ENCODE data around the gene TRIM27. TPM values are rescaled to one million over a fixed set of nuclear protein-coding genes. Genes with fewer than 3 reads are reported as not detected.

Gene TRIM27, protein sequence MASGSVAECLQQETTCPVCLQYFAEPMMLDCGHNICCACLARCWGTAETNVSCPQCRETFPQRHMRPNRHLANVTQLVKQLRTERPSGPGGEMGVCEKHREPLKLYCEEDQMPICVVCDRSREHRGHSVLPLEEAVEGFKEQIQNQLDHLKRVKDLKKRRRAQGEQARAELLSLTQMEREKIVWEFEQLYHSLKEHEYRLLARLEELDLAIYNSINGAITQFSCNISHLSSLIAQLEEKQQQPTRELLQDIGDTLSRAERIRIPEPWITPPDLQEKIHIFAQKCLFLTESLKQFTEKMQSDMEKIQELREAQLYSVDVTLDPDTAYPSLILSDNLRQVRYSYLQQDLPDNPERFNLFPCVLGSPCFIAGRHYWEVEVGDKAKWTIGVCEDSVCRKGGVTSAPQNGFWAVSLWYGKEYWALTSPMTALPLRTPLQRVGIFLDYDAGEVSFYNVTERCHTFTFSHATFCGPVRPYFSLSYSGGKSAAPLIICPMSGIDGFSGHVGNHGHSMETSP
- 45.3 and 46.1 TPM in 2 replicates for total RNA-seq

DNA sequence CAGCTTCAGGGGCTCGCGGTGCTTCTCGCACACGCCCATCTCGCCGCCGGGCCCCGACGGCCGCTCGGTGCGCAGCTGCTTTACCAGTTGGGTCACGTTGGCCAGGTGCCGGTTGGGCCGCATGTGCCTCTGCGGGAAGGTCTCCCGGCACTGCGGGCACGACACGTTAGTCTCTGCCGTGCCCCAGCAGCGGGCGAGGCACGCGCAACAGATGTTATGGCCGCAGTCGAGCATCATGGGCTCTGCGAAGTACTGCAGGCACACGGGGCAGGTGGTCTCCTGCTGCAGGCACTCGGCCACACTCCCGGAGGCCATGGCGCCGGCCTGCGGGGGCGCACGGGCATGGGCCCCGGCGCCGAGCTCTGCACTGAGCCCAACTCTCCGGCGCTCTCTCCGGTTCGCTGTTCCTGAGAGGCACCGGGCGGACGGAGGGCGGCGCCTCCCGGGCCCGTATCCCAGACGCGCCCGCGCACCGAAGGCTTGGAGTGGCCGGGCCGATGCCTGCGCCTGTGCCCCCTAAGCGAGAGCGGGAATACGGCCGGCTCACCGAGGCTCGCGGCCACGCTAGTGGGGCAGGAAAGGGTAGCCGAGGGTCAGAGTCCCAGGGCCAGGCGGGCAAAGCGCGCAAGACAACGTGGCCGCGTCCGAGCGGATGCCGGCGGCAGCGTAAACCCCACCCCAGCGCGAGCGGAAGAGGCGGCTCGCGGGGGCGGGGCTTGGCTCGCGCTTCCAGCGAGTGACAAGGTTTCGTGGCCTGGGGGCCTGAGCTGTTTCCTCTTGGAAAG, at the start of gene TRIM27:
TRIM27 (minus strand) TSS at position 668 of the 785 bp plus-strand sequence; CDS start at position 315, 353 bp downstream.

Other genes starting within 250 kb of the TRIM27 start
- gene ZNF311, start 81.3 kb upstream of the TRIM27 start, total RNA-seq = 4.8 TPM in 2 replicates
- not detected in 2 replicates for gene OR2W1, start 121.2 kb upstream of the TRIM27 start, total RNA-seq
- gene OR2B3, start 163.3 kb upstream of the TRIM27 start, total RNA-seq = not detected in 2 replicates
- not detected in 2 replicates for gene OR2J1, start 175.5 kb upstream of the TRIM27 start, total RNA-seq
- gene OR2J3, start 184.1 kb upstream of the TRIM27 start, total RNA-seq = not detected in 2 replicates
- gene OR2J2, start 246.9 kb upstream of the TRIM27 start, total RNA-seq = not detected in 2 replicates